ENCODE results near the gene RBM18. TPM values are rescaled to one million over a fixed set of nuclear protein-coding genes. Genes with fewer than 3 reads are reported as not detected.

RBM18 gene, protein sequence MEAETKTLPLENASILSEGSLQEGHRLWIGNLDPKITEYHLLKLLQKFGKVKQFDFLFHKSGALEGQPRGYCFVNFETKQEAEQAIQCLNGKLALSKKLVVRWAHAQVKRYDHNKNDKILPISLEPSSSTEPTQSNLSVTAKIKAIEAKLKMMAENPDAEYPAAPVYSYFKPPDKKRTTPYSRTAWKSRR
- total RNA-seq (2014; rRNA removed; shearing (Covaris generic)) (9.3 and 9.9 TPM in 2 replicates), polyA plus RNA-seq (2016; fragmentation: Nextera tagmentation; extraction: Ambion mirVana) (23.2 and 25.5 TPM in 2 replicates)
- long read RNA-seq, full-length matches to known transcripts, result 16 of 19 reads
- long read RNA-seq, partial matches to known transcripts, result 0 of 19 reads
- long read RNA-seq, other reads (novel, unspliced or antisense), result 3 of 19 reads

DNA sequence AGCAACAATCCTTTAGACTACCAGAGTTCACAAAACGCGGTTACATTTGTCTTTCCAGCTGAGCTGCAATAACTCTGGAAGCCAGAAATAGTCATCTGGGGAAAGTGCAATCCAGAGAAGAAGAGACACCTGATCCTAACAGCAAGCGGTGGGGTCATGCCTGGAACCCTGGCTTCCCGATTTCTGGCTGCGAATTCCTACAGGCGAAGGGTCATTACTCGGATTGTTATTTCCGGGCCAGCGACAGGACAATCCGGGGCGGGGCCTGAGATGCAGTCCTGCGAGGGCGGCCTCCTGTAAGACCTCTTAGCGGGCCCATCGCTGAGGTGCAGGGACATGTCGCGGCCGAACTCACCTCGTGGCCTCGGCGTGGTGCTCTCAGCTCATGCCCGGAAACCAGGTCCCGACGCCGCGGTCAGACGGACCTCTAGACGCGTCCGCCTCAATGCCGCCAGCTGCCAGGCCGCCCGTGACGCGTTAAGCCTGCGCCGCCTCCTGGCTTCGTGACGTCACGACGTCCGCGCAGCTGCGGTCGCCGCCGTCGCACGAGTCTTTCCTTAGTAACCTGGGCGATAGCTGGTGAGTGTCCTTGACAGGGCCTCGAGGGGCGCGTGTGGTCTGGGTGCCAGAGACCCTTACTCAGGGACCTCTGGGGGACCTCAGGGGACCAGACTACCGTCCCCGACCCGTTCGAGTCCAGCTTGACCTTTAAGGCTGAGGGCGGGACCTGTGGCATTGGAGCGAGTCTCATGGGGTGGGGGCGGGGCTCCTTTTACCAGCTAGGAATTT lies at the start of gene RBM18, which contains the start of gene MRRF:
Gene RBM18 (minus strand): TSS at position 481 of the 789 bp plus-strand sequence. CDS start 3,348 bp downstream, outside the sequence.
Gene MRRF (plus strand): TSS at position 523 of the 789 bp plus-strand sequence. CDS start 6,010 bp downstream, outside the sequence.
- Mint-ChIP-seq H3K4me3 (peak within 1 kb of the TSS; percentile 97), H3K4me1 (peaks cover 14% of the 10 kb centered on the region), H3K9me3 (no peaks in the 10 kb centered on the region), H3K36me3 (ENCODE audit: low read depth) (peaks cover 12% of the 10 kb centered on the region; the same call in 1 of the 3 replicates), H3K27me3 (ENCODE audit: insufficient read depth, low read depth, poor library complexity) (peaks cover 7% of the 10 kb centered on the region), H3K27ac (peak within 1 kb of the TSS; percentile 99)
- Histone ChIP-seq H3F3A (replicated peaks; ENCODE audit: low read depth) (0 out of 2 replicates have a peak, but pooled peaks cover 2% of the 10 kb centered on the region), H3K4me3 (peak within 1 kb of the TSS; percentile 69), H3K4me1 (ENCODE audit: insufficient read depth) (peaks cover 14% of the 10 kb centered on the region; the same call in 1 of the 2 replicates), H3K9me2 (ENCODE audit: insufficient read depth) (no peaks in the 10 kb centered on the region), H3K27ac (ENCODE audit: low read depth) (peak within 1 kb of the TSS; percentile 80), H4K20me1 (replicated peaks; ENCODE audit: insufficient read depth) (no peaks in the 10 kb centered on the region), H2AFZ (peak within 1 kb of the TSS; percentile 89), H3K27me3 (ENCODE audit: insufficient read depth) (no peaks in the 10 kb centered on the region), H3K4me2 (peak within 1 kb of the TSS; percentile 97), H3K79me2 (replicated peaks; ENCODE audit: insufficient read depth) (peaks cover 54% of the 10 kb centered on the region), H3K36me3 (ENCODE audit: insufficient read depth) (peaks cover 8% of the 10 kb centered on the region; the same call in 1 of the 2 replicates)
- ATAC-seq (peak; percentile 92), DNase-seq (ENCODE audit: low spot score) (peak; percentile 95)
- peak; percentile 100 for TF ChIP-seq CREB1 (CRISPR knock-in tag; IDR thresholded peaks at IDR 0.05; ENCODE audit: low read depth)
- TF ChIP-seq, protein P1, sequence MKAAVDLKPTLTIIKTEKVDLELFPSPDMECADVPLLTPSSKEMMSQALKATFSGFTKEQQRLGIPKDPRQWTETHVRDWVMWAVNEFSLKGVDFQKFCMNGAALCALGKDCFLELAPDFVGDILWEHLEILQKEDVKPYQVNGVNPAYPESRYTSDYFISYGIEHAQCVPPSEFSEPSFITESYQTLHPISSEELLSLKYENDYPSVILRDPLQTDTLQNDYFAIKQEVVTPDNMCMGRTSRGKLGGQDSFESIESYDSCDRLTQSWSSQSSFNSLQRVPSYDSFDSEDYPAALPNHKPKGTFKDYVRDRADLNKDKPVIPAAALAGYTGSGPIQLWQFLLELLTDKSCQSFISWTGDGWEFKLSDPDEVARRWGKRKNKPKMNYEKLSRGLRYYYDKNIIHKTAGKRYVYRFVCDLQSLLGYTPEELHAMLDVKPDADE (IDR thresholded peaks at IDR 0.05), result peak; percentile 63; the same call in 1 of the 2 replicates
- TF ChIP-seq POLR2AphosphoS5 (IDR thresholded peaks at IDR 0.05; ENCODE audit: low read depth), result peak; percentile 85
- no peak for TF ChIP-seq ZNF331 (CRISPR knock-in tag; IDR thresholded peaks at IDR 0.05; ENCODE audit: low read depth)
- TF ChIP-seq, protein P2, sequence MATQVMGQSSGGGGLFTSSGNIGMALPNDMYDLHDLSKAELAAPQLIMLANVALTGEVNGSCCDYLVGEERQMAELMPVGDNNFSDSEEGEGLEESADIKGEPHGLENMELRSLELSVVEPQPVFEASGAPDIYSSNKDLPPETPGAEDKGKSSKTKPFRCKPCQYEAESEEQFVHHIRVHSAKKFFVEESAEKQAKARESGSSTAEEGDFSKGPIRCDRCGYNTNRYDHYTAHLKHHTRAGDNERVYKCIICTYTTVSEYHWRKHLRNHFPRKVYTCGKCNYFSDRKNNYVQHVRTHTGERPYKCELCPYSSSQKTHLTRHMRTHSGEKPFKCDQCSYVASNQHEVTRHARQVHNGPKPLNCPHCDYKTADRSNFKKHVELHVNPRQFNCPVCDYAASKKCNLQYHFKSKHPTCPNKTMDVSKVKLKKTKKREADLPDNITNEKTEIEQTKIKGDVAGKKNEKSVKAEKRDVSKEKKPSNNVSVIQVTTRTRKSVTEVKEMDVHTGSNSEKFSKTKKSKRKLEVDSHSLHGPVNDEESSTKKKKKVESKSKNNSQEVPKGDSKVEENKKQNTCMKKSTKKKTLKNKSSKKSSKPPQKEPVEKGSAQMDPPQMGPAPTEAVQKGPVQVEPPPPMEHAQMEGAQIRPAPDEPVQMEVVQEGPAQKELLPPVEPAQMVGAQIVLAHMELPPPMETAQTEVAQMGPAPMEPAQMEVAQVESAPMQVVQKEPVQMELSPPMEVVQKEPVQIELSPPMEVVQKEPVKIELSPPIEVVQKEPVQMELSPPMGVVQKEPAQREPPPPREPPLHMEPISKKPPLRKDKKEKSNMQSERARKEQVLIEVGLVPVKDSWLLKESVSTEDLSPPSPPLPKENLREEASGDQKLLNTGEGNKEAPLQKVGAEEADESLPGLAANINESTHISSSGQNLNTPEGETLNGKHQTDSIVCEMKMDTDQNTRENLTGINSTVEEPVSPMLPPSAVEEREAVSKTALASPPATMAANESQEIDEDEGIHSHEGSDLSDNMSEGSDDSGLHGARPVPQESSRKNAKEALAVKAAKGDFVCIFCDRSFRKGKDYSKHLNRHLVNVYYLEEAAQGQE (IDR thresholded peaks at IDR 0.05; ENCODE audit: unreplicated experiment), result no peak

DNA sequence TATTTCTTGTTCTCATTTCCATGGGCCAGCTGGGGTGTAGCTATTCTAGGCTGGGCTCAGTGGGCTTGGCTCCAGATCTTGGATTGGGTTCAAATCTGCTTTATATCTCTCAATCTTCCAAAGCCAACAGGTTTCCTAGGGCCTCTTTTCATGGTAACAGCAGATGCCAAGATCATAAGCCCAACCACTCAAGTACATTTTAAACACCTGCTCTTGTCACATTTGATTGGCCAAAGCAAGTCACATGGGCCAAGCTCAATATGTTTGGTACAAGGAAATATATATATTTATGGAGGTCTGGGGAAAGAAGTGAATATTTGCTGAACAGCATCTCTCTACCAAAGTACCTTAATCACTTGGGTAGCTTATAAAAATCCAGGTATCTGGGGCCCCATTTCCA lies 49.5 kb upstream of the RBM18 start:
- H3K4me3 ChIP-seq, result no peak overlapping the region
- no peak overlapping the region for H2AFZ ChIP-seq
- no peak overlapping the region for H3K4me2 ChIP-seq
- no peak overlapping the region for H3K27ac Mint-ChIP-seq
- DNase-seq (ENCODE audit: low spot score), result no peak
- H3K79me2 ChIP-seq (replicated peaks; ENCODE audit: insufficient read depth), result no peaks in the 10 kb centered on the region
- H3K36me3 Mint-ChIP-seq (ENCODE audit: low read depth), result peaks cover 21% of the 10 kb centered on the region
- H4K20me1 ChIP-seq (replicated peaks; ENCODE audit: insufficient read depth), result no peaks in the 10 kb centered on the region; the same call in none of the 2 replicates
- ATAC-seq, result no peak
- no peaks in the 10 kb centered on the region for H3K27me3 Mint-ChIP-seq (ENCODE audit: insufficient read depth, low read depth, poor library complexity)
- no peak overlapping the region for H3K4me3 Mint-ChIP-seq
- no peak overlapping the region for H3K27ac ChIP-seq (ENCODE audit: low read depth)
- no peaks in the 10 kb centered on the region for H3K4me1 Mint-ChIP-seq
- no peaks in the 10 kb centered on the region for H3K27me3 ChIP-seq (ENCODE audit: insufficient read depth)
- H3K9me2 ChIP-seq (ENCODE audit: insufficient read depth), result no peaks in the 10 kb centered on the region
- no peaks in the 10 kb centered on the region for H3K4me1 ChIP-seq (ENCODE audit: insufficient read depth)
- H3K9me3 Mint-ChIP-seq, result no peaks in the 10 kb centered on the region
- H3K36me3 ChIP-seq (ENCODE audit: insufficient read depth), result peaks cover 11% of the 10 kb centered on the region; the same call in 1 of the 2 replicates
- H3F3A ChIP-seq (replicated peaks; ENCODE audit: low read depth), result no peaks in the 10 kb centered on the region
- TF ChIP-seq POLR2AphosphoS5 (IDR thresholded peaks at IDR 0.05; ENCODE audit: low read depth), result no peak
- TF ChIP-seq, protein P1 (IDR thresholded peaks at IDR 0.05), result no peak
- TF ChIP-seq ZNF331 (CRISPR knock-in tag; IDR thresholded peaks at IDR 0.05; ENCODE audit: low read depth), result no peak
- TF ChIP-seq STAT1 (IDR thresholded peaks at IDR 0.05; ENCODE audit: unreplicated experiment), result no peak
- no peak for TF ChIP-seq EZH2phosphoT487 (IDR thresholded peaks at IDR 0.05; ENCODE audit: unreplicated experiment)
- no peak for TF ChIP-seq NANOG (IDR thresholded peaks at IDR 0.05; ENCODE audit: borderline replicate concordance)
- TF ChIP-seq, protein P2 (IDR thresholded peaks at IDR 0.05; ENCODE audit: unreplicated experiment), result no peak

Measured in GM23338 (cell line).